HepG2 (cell line): ENCODE data around the gene C1QTNF12. TPM values are rescaled to one million over a fixed set of nuclear protein-coding genes. Genes with fewer than 3 reads are reported as not detected.

Experiments
- ATF1 ChIP-seq: IDR thresholded peaks from 2 replicates; pipeline ENCODE4 v1.6.1; 2016; ENCODE audit warnings: mild to moderate bottlenecking, control low read depth
- ATRX ChIP-seq: sonication (generic); formaldehyde crosslinking; IDR thresholded peaks from 2 replicates; pipeline ENCODE4 v1.4.0; 2020; ENCODE audit warnings: missing genetic modification reagents, borderline replicate concordance
- FOXA1 ChIP-seq, 2 experiments: fragments of 450-650 bp in 1 of 2; sonication (generic) in 1 of 2; formaldehyde crosslinking in 1 of 2; IDR thresholded peaks; 2 replicates each; pipeline versions ENCODE4 v1.4.0 to v1.6.1; 2016 to 2020; ENCODE audit warnings: missing genetic modification reagents in 1 of 2
- GATA4 ChIP-seq: sonication (generic); IDR thresholded peaks from 2 replicates; pipeline ENCODE4 v1.6.1; 2016; ENCODE audit warnings: antibody characterized with exemption, low read depth, borderline replicate concordance
- HNRNPUL1 ChIP-seq: fragments of 200-400 bp; formaldehyde crosslinking; IDR thresholded peaks from 2 replicates; pipeline ENCODE4 v1.6.1; 2017; ENCODE audit warnings: low read depth, mild to moderate bottlenecking, low read length, moderate library complexity
- JDP2 ChIP-seq: sonication (generic); formaldehyde crosslinking; IDR thresholded peaks from 2 replicates; pipeline ENCODE4 v1.8.1; 2022; ENCODE audit warnings: missing genetic modification reagents, borderline replicate concordance
- KAT2B ChIP-seq: fragments of 150-350 bp; IDR thresholded peaks from 2 replicates; pipeline ENCODE4 v1.6.1; 2014; ENCODE audit warnings: low read depth, low read length, borderline replicate concordance
- MYC ChIP-seq: sonication (generic); formaldehyde crosslinking; IDR thresholded peaks from 2 replicates; pipeline ENCODE4 v1.9.0; 2021; ENCODE audit warnings: missing genetic modification reagents, borderline replicate concordance
- NCOA1 ChIP-seq: sonication (generic); formaldehyde crosslinking; IDR thresholded peaks from 2 replicates; pipeline ENCODE4 v1.9.0; 2021; ENCODE audit warnings: missing genetic modification reagents
- RELA ChIP-seq: sonication (generic); formaldehyde crosslinking; IDR thresholded peaks from 2 replicates; pipeline ENCODE4 v1.4.0; 2020; ENCODE audit warnings: missing genetic modification reagents
- SP2 ChIP-seq: sonication (generic); formaldehyde crosslinking; IDR thresholded peaks from 2 replicates; pipeline ENCODE4 v1.5.1; 2020; ENCODE audit warnings: mild to moderate bottlenecking, missing genetic modification reagents
- SP5 ChIP-seq: IDR thresholded peaks from 2 replicates; pipeline ENCODE4 v1.6.1; 2016; ENCODE audit warnings: low read depth, borderline replicate concordance
- TBX3 ChIP-seq: fragments of 450-650 bp; IDR thresholded peaks from 2 replicates; pipeline ENCODE4 v1.6.1; 2017; ENCODE audit warnings: antibody characterized with exemption, mild to moderate bottlenecking, inconsistent platforms, borderline replicate concordance
- YEATS4 ChIP-seq: sonication (generic); formaldehyde crosslinking; IDR thresholded peaks from 2 replicates; pipeline ENCODE4 v1.4.0; 2020; ENCODE audit warnings: missing genetic modification reagents, borderline replicate concordance
- ZNF124 ChIP-seq: sonication (generic); formaldehyde crosslinking; IDR thresholded peaks from 2 replicates; pipeline ENCODE4 v1.4.0; 2020; ENCODE audit warnings: missing genetic modification reagents
- ZNF264 ChIP-seq: sonication (generic); formaldehyde crosslinking; IDR thresholded peaks from 2 replicates; pipeline ENCODE4 v1.4.0; 2020; ENCODE audit warnings: missing genetic modification reagents
- ZNF274 ChIP-seq: sonication (generic); formaldehyde crosslinking; IDR thresholded peaks from 2 replicates; pipeline ENCODE4 v1.5.1; 2020; ENCODE audit warnings: mild to moderate bottlenecking, missing genetic modification reagents
- ZNF335 ChIP-seq: sonication (generic); formaldehyde crosslinking; IDR thresholded peaks from 2 replicates; pipeline ENCODE4 v1.4.0; 2020; ENCODE audit warnings: missing genetic modification reagents
- ZNF430 ChIP-seq: sonication (generic); formaldehyde crosslinking; IDR thresholded peaks from 2 replicates; pipeline ENCODE4 v1.9.0; 2021; ENCODE audit warnings: mild to moderate bottlenecking, missing genetic modification reagents
- ZNF441 ChIP-seq: sonication (generic); formaldehyde crosslinking; IDR thresholded peaks from 2 replicates; pipeline ENCODE4 v1.7.0; 2021; ENCODE audit warnings: missing genetic modification reagents, borderline replicate concordance
- ZNF720 ChIP-seq: sonication (generic); formaldehyde crosslinking; IDR thresholded peaks from 2 replicates; pipeline ENCODE4 v1.4.0; 2020; ENCODE audit warnings: missing genetic modification reagents
- ZNF749 ChIP-seq: sonication (generic); formaldehyde crosslinking; IDR thresholded peaks from 2 replicates; pipeline ENCODE4 v1.8.0; 2022; ENCODE audit warnings: mild to moderate bottlenecking, missing genetic modification reagents, moderate library complexity, borderline replicate concordance
- ZNF761 ChIP-seq: sonication (generic); formaldehyde crosslinking; conservative IDR thresholded peaks from 2 replicates; pipeline ENCODE4 v1.4.0; 2020; ENCODE audit warnings: mild to moderate bottlenecking, missing genetic modification reagents
- polyA plus RNA-seq, 8 experiments: library from polyadenylated mRNA; depleted of rRNA in 3 of 8; stranded (reverse) in 7 of 8; unstranded in 1 of 8; fragments of >200 nt; fragmentation: Illumina TruSeq in 4 of 8; extraction: Trizol in 4 of 8; gene quantifications; 2 replicates each; pipeline versions ENCODE4 v1.2.1 to v1.2.3, GENCODE V29; 2011 to 2016; ENCODE audit warnings: low read depth in 4 of 8, missing spikeins in 1 of 8, mixed read lengths in 1 of 8; ENCODE audit not compliant: insufficient read depth in 1 of 8
- total RNA-seq, 5 experiments: library from RNA; depleted of rRNA; stranded (reverse); fragments of >200 nt; fragmentation: Illumina TruSeq; extraction: Trizol; gene quantifications; 2 replicates each; pipeline ENCODE4 v1.2.3, GENCODE V29; 2016; ENCODE audit warnings: low read depth in 1 of 5
- TF ChIP-seq, protein P1 (sequence below): sonication (generic); formaldehyde crosslinking; IDR thresholded peaks from 2 replicates; pipeline ENCODE4 v1.5.0; 2020; ENCODE audit warnings: missing genetic modification reagents
- TF ChIP-seq, protein P2 (sequence below): fragments of 450-650 bp; IDR thresholded peaks from 2 replicates; pipeline ENCODE4 v1.6.1; 2017; ENCODE audit warnings: mild to moderate bottlenecking
- TF ChIP-seq, protein P3 (sequence below): sonication (generic); IDR thresholded peaks from 2 replicates; pipeline ENCODE4 v1.6.1; 2016; ENCODE audit warnings: low read depth, borderline replicate concordance

The C1QTNF12 gene
- total and polyA plus RNA-seq, 2 of the 13 experiments (the other 11 are each of a cell fraction or from before 2014, with no cell fraction given): 0.18 to 0.64 TPM

DNA sequence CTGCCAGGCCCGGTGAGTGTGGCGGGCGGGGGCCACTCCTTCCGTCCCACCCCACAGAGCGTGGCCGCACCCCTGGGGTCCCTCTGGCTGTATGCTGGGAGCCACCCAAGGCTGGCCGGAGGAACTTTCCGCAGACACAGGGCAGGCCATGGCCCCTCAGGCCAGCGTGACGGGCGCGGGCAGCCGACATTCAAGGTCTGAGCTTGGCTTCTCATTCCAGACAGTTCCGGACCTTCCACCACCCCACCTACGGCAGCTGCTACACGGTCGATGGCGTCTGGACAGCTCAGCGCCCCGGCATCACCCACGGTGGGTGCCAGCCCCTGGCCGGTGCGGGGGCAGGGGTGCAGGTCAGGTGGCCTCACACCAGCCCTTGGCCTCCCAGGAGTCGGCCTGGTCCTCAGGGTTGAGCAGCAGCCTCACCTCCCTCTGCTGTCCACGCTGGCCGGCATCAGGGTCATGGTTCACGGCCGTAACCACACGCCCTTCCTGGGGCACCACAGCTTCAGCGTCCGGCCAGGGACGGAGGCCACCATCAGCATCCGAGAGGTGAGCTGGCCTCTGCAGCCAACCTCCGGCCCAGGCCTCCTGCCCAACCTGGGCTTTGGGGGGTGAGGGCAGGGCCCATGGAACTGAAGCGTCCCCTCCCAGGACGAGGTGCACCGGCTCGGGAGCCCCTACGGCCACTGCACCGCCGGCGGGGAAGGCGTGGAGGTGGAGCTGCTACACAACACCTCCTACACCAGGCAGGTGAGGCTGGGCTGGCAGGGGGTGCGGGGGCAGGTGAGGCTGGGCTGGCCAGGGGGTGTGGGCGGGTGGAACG is 41.0 kb upstream of the C1QTNF12 start (continued):
- no peak for TF ChIP-seq HNRNPUL1
- no peak for TF ChIP-seq SP2 (CRISPR knock-in tag)
- TF ChIP-seq ZNF441: peak; percentile 41; the same call in 1 of the 2 replicates
- TF ChIP-seq ATRX (CRISPR knock-in tag): no peak
- TF ChIP-seq ZNF274 (CRISPR knock-in tag): no peak
- peak; percentile 27; the same call in 1 of the 2 replicates for TF ChIP-seq YEATS4 (CRISPR knock-in tag)
- TF ChIP-seq SP5 (CRISPR knock-in tag): no peak
- no peak for TF ChIP-seq NCOA1
- TF ChIP-seq GATA4: no peak
- no peak for TF ChIP-seq ATF1
- TF ChIP-seq, protein P1, sequence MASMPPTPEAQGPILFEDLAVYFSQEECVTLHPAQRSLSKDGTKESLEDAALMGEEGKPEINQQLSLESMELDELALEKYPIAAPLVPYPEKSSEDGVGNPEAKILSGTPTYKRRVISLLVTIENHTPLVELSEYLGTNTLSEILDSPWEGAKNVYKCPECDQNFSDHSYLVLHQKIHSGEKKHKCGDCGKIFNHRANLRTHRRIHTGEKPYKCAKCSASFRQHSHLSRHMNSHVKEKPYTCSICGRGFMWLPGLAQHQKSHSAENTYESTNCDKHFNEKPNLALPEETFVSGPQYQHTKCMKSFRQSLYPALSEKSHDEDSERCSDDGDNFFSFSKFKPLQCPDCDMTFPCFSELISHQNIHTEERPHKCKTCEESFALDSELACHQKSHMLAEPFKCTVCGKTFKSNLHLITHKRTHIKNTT: no peak
- TF ChIP-seq TBX3: no peak
- TF ChIP-seq, protein P2, sequence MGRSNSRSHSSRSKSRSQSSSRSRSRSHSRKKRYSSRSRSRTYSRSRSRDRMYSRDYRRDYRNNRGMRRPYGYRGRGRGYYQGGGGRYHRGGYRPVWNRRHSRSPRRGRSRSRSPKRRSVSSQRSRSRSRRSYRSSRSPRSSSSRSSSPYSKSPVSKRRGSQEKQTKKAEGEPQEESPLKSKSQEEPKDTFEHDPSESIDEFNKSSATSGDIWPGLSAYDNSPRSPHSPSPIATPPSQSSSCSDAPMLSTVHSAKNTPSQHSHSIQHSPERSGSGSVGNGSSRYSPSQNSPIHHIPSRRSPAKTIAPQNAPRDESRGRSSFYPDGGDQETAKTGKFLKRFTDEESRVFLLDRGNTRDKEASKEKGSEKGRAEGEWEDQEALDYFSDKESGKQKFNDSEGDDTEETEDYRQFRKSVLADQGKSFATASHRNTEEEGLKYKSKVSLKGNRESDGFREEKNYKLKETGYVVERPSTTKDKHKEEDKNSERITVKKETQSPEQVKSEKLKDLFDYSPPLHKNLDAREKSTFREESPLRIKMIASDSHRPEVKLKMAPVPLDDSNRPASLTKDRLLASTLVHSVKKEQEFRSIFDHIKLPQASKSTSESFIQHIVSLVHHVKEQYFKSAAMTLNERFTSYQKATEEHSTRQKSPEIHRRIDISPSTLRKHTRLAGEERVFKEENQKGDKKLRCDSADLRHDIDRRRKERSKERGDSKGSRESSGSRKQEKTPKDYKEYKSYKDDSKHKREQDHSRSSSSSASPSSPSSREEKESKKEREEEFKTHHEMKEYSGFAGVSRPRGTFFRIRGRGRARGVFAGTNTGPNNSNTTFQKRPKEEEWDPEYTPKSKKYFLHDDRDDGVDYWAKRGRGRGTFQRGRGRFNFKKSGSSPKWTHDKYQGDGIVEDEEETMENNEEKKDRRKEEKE: no peak
- TF ChIP-seq ZNF264 (CRISPR knock-in tag): no peak
- no peak for TF ChIP-seq ZNF749
- peak; percentile 60; the same call in 1 of the 2 replicates for TF ChIP-seq MYC (CRISPR knock-in tag)
- TF ChIP-seq ZNF720: no peak
- TF ChIP-seq, protein P3, sequence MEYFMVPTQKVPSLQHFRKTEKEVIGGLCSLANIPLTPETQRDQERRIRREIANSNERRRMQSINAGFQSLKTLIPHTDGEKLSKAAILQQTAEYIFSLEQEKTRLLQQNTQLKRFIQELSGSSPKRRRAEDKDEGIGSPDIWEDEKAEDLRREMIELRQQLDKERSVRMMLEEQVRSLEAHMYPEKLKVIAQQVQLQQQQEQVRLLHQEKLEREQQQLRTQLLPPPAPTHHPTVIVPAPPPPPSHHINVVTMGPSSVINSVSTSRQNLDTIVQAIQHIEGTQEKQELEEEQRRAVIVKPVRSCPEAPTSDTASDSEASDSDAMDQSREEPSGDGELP: no peak
- no peak for TF ChIP-seq ZNF335 (CRISPR knock-in tag)
- TF ChIP-seq KAT2B: no peak
- no peak for TF ChIP-seq FOXA1 (IDR thresholded peaks at IDR 0.05)
- TF ChIP-seq FOXA1 (CRISPR knock-in tag; IDR thresholded peaks at IDR 0.05): no peak
- TF ChIP-seq ZNF761: no peak
- no peak for TF ChIP-seq RELA (CRISPR knock-in tag)
- TF ChIP-seq ZNF124: no peak
- TF ChIP-seq JDP2 (CRISPR knock-in tag): no peak
- TF ChIP-seq ZNF430 (CRISPR knock-in tag): no peak; the same call in 1 of the 2 replicates
